HEK293 (cell line): ENCODE results near the gene L3MBTL4.

Experiments
- ATF2 ChIP-seq: fragments of 450-650 bp; formaldehyde crosslinking; IDR thresholded peaks from 2 replicates; pipeline ENCODE4 v1.5.1; 2016; ENCODE audit warnings: missing biosample characterization, missing genetic modification characterization, low read depth
- BCL11A ChIP-seq: fragments of 450-650 bp; formaldehyde crosslinking; IDR thresholded peaks from 2 replicates; pipeline ENCODE4 v1.5.1; 2016; ENCODE audit warnings: low read depth, missing biosample characterization, missing genetic modification characterization
- CTCF ChIP-seq: fragments of 450-650 bp; formaldehyde crosslinking; IDR thresholded peaks from 2 replicates; pipeline ENCODE4 v1.5.1; 2016; ENCODE audit warnings: missing biosample characterization, missing genetic modification characterization
- GLI4 ChIP-seq: fragments of 450-650 bp; formaldehyde crosslinking; IDR thresholded peaks from 2 replicates; pipeline ENCODE4 v1.5.1; 2016; ENCODE audit warnings: missing biosample characterization, missing genetic modification characterization
- HIC1 ChIP-seq: fragments of 450-650 bp; formaldehyde crosslinking; IDR thresholded peaks from 2 replicates; pipeline ENCODE4 v1.5.1; 2016; ENCODE audit warnings: missing biosample characterization, missing genetic modification characterization
- HOXC10 ChIP-seq: sonication (generic); formaldehyde crosslinking; IDR thresholded peaks from 2 replicates; pipeline ENCODE4 v1.8.1; 2023; ENCODE audit warnings: mild to moderate bottlenecking, missing genetic modification reagents
- INSM2 ChIP-seq: fragments of 450-650 bp; formaldehyde crosslinking; IDR thresholded peaks from 2 replicates; pipeline ENCODE4 v1.5.1; 2016; ENCODE audit warnings: missing biosample characterization, missing genetic modification characterization
- KLF8 ChIP-seq: fragments of 450-650 bp; formaldehyde crosslinking; IDR thresholded peaks from 2 replicates; pipeline ENCODE4 v1.5.1; 2016; ENCODE audit warnings: missing biosample characterization, missing genetic modification characterization
- SALL2 ChIP-seq: fragments of 450-650 bp; formaldehyde crosslinking; IDR thresholded peaks from 2 replicates; pipeline ENCODE4 v1.5.0; 2017; ENCODE audit warnings: missing biosample characterization, mild to moderate bottlenecking, missing genetic modification characterization, borderline replicate concordance
- SP2 ChIP-seq: fragments of 450-650 bp; formaldehyde crosslinking; IDR thresholded peaks from 2 replicates; pipeline ENCODE4 v1.5.1; 2016; ENCODE audit warnings: missing biosample characterization, missing genetic modification characterization
- TSHZ1 ChIP-seq: fragments of 450-650 bp; formaldehyde crosslinking; IDR thresholded peaks from 2 replicates; pipeline ENCODE4 v1.5.1; 2016; ENCODE audit warnings: missing biosample characterization, missing genetic modification characterization, borderline replicate concordance
- YY1 ChIP-seq: fragments of 450-650 bp; formaldehyde crosslinking; IDR thresholded peaks from 2 replicates; pipeline ENCODE4 v1.5.1; 2018; ENCODE audit warnings: missing biosample characterization, missing genetic modification characterization
- ZEB2 ChIP-seq: fragments of 450-650 bp; formaldehyde crosslinking; IDR thresholded peaks from 2 replicates; pipeline ENCODE4 v1.5.1; 2016; ENCODE audit warnings: missing biosample characterization, missing genetic modification characterization
- ZNF121 ChIP-seq: fragments of 450-650 bp; formaldehyde crosslinking; IDR thresholded peaks from 2 replicates; pipeline ENCODE4 v1.5.1; 2016; ENCODE audit warnings: missing biosample characterization, missing genetic modification characterization
- ZNF138 ChIP-seq: fragments of 450-650 bp; formaldehyde crosslinking; IDR thresholded peaks from 2 replicates; pipeline ENCODE4 v1.5.1; 2016; ENCODE audit warnings: missing biosample characterization, missing genetic modification characterization, borderline replicate concordance
- ZNF24 ChIP-seq: fragments of 450-650 bp; formaldehyde crosslinking; IDR thresholded peaks from 2 replicates; pipeline ENCODE4 v1.5.1; 2016; ENCODE audit warnings: missing biosample characterization, missing genetic modification characterization
- ZNF266 ChIP-seq: fragments of 450-650 bp; formaldehyde crosslinking; IDR thresholded peaks from 2 replicates; pipeline ENCODE4 v1.5.1; 2016; ENCODE audit warnings: missing biosample characterization, missing genetic modification characterization, low read depth
- ZNF335 ChIP-seq: fragments of 450-650 bp; formaldehyde crosslinking; conservative IDR thresholded peaks from 2 replicates; pipeline ENCODE4 v1.5.1; 2016; ENCODE audit warnings: missing biosample characterization, missing genetic modification characterization
- ZNF350 ChIP-seq: fragments of 450-650 bp; formaldehyde crosslinking; IDR thresholded peaks from 2 replicates; pipeline ENCODE4 v1.5.0; 2017; ENCODE audit warnings: missing biosample characterization, mild to moderate bottlenecking, missing genetic modification characterization
- ZNF488 ChIP-seq: fragments of 450-650 bp; formaldehyde crosslinking; IDR thresholded peaks from 2 replicates; pipeline ENCODE4 v1.5.1; 2016; ENCODE audit warnings: missing biosample characterization, missing genetic modification characterization
- ZNF501 ChIP-seq: fragments of 450-650 bp; formaldehyde crosslinking; IDR thresholded peaks from 2 replicates; pipeline ENCODE4 v1.5.1; 2016; ENCODE audit warnings: missing biosample characterization, missing genetic modification characterization
- ZNF544 ChIP-seq: fragments of 450-650 bp; formaldehyde crosslinking; IDR thresholded peaks from 2 replicates; pipeline ENCODE4 v1.5.0; 2017; ENCODE audit warnings: missing biosample characterization, missing genetic modification characterization
- ZNF561 ChIP-seq: fragments of 450-650 bp; IDR thresholded peaks from 2 replicates; pipeline ENCODE4 v1.5.1; 2018; ENCODE audit warnings: missing biosample characterization, missing genetic modification characterization, borderline replicate concordance
- ZNF600 ChIP-seq: fragments of 450-650 bp; formaldehyde crosslinking; IDR thresholded peaks from 2 replicates; pipeline ENCODE4 v1.5.1; 2016; ENCODE audit warnings: missing biosample characterization, missing genetic modification characterization
- ZNF626 ChIP-seq: fragments of 450-650 bp; sonication (Bioruptor Pico); formaldehyde crosslinking; IDR thresholded peaks from 2 replicates; pipeline ENCODE4 v1.5.1; 2018; ENCODE audit warnings: missing biosample characterization, missing genetic modification characterization, inconsistent platforms
- ZNF629 ChIP-seq: fragments of 450-650 bp; formaldehyde crosslinking; IDR thresholded peaks from 2 replicates; pipeline ENCODE4 v1.5.1; 2017; ENCODE audit warnings: missing biosample characterization, missing genetic modification characterization
- ZNF670 ChIP-seq: fragments of 450-650 bp; formaldehyde crosslinking; IDR thresholded peaks from 2 replicates; pipeline ENCODE4 v1.5.1; 2016; ENCODE audit warnings: missing biosample characterization, missing genetic modification characterization, low read depth
- ZNF677 ChIP-seq: fragments of 450-650 bp; IDR thresholded peaks from 2 replicates; pipeline ENCODE4 v1.5.0; 2018; ENCODE audit warnings: missing biosample characterization, mild to moderate bottlenecking, missing genetic modification characterization, moderate library complexity
- ZNF791 ChIP-seq: fragments of 450-650 bp; formaldehyde crosslinking; IDR thresholded peaks from 2 replicates; pipeline ENCODE4 v1.5.1; 2016; ENCODE audit warnings: missing biosample characterization, missing genetic modification characterization

The L3MBTL4 gene

GRCh38 chr18:6357668-6358067, 57.0 kb downstream of the L3MBTL4 start (continued):
- TF ChIP-seq ZNF266 (tag by site-specific recombination) = no peak
- no peak for TF ChIP-seq ZNF561
- no peak for TF ChIP-seq YY1
- TF ChIP-seq ZNF791 (tag by site-specific recombination) = no peak
- TF ChIP-seq ZNF544 (tag by site-specific recombination) = no peak
- TF ChIP-seq CTCF (tag by site-specific recombination) = no peak
- 0 out of 2 replicates have a peak, but pooled peaks have one; percentile 41 for TF ChIP-seq ZEB2 (tag by site-specific recombination)
- no peak for TF ChIP-seq ZNF670 (tag by site-specific recombination)
- TF ChIP-seq ATF2 (tag by site-specific recombination) = 0 out of 2 replicates have a peak, but pooled peaks have one; percentile 29
- no peak for TF ChIP-seq SALL2 (tag by site-specific recombination)
- no peak for TF ChIP-seq HOXC10 (CRISPR knock-in tag)
- TF ChIP-seq KLF8 = peak; percentile 68
- TF ChIP-seq ZNF600 (tag by site-specific recombination) = no peak
- TF ChIP-seq ZNF488 (tag by site-specific recombination) = no peak
- no peak for TF ChIP-seq ZNF335 (tag by site-specific recombination)
- 0 out of 2 replicates have a peak, but pooled peaks have one; percentile 15 for TF ChIP-seq HIC1 (tag by site-specific recombination)
- no peak for TF ChIP-seq ZNF501 (tag by site-specific recombination)
- peak; percentile 35; the same call in 1 of the 2 replicates for TF ChIP-seq TSHZ1 (tag by site-specific recombination)
- TF ChIP-seq ZNF121 (tag by site-specific recombination) = no peak
- TF ChIP-seq ZNF626 = no peak
- TF ChIP-seq BCL11A (tag by site-specific recombination) = peak; percentile 51; the same call in 1 of the 2 replicates
- no peak for TF ChIP-seq ZNF350 (tag by site-specific recombination)
- peak; percentile 85 for TF ChIP-seq ZNF629
- TF ChIP-seq ZNF24 (tag by site-specific recombination) = no peak
- peak; percentile 71; the same call in 1 of the 2 replicates for TF ChIP-seq INSM2 (tag by site-specific recombination)
- TF ChIP-seq ZNF677 = no peak
- TF ChIP-seq GLI4 (tag by site-specific recombination) = no peak
- no peak for TF ChIP-seq SP2
- no peak for TF ChIP-seq ZNF138 (tag by site-specific recombination)
